GM21619 (cell line): Measurements from ENCODE around the gene L2HGDH.

Experiments
- ATAC-seq: cut with Tn5 transposase; IDR thresholded peaks from one replicate; pipeline ENCODE4 v1.9.1; 2021; ENCODE audit not compliant: unreplicated experiment

The L2HGDH gene

GRCh38 chr14:50299585-50299984, 12.4 kb downstream of the L2HGDH start:
- no peak for ATAC-seq

DNA sequence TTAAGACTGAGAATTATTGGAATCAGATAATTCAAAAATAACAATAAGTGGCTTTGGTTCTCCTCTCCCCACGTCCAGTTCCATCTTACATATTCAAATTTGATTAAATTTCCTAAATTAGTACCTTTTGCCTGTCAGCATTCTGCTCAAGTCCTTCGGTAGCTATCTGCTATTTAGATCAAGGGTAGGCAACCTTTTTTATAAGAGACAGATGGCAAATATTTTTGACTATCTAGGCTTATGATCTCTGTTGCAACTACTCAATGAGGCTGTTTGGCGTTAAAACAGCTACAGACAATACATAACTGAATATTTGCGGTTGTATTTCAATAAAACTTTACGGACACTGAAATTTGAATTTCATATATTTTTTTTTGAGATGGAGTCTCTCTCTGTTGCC, 21.7 kb downstream of the L2HGDH start:
- ATAC-seq: no peak

DNA sequence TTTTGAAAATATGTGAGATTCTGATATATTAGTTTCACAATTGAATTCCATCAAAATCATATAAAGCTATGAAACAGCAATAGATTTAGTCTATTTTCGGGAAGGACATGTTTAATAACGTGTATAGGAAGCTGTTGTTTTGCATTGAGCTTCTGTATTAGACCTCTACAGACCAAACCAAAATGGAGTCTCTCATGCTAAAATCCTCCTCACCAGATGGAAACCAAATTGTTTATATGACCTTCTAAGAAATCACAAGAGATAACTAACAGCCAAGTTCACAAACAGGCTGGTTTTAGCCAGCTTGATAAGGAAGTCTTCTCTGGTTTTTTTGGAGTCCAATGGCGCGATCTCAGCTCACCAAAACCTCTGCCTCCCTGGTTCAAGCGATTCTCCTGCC, 23.9 kb downstream of the L2HGDH start:
- ATAC-seq: no peak

DNA sequence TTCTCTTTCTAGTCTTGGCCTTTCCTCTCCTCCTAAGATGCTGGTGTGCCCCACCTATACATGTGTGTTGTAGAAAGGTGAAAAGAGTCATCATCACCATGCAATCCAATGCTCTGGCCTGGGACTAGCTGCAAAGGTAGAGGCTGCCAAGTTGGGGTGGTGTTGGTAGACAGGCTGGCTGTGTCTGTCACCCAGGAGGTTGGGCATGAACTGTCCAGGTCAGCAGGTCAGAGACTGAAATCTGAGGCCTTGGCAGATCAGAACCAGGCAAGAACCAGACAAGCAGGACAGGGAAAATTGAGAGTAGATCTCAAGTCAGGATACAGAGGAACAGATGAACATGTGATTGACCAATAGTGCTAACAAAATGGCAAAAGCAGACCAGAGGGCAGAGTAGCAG, 26.2 kb downstream of the L2HGDH start:
- ATAC-seq: no peak

DNA sequence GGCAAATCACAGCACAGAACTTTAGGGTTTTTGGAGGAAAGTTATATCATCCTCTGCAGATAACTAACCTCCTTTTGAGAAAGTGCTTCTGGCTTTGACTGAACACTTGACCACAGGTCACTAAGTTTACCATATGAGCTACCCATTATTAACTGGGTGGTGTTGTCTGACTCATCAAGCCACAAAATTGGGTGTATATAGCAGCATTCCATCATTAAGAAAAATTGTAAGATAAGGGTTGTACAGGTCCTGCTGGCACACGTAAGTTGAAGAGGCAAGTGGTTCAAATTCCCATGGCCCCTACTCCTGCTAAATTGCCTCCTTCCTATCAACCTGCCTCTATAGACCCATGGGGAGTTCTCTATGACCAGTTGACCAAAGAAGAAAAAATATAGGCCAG, 39.5 kb downstream of the L2HGDH start:
- ATAC-seq: no peak

DNA sequence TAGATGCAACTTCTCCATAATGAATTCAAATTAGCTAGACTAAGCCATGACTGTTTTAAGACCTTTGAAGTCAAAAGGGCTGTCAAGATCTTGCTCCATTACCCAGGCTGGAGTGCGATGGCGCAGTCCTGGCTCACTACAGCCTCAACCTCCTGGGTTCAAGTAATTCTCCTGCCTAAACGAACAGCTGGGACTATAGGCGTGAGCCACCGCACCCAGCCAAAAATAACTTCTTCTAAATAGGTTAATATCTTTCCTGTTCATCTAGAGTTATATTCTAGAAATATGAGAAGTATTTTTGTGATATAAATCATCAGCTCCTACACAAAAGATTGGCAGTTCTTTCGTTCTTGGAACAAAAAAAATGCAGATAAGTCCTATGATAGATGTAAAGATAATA, 41.1 kb downstream of the L2HGDH start:
- ATAC-seq: no peak

GRCh38 chr14:50265029-50265428, 47.0 kb downstream of the L2HGDH start:
- no peak for ATAC-seq

DNA sequence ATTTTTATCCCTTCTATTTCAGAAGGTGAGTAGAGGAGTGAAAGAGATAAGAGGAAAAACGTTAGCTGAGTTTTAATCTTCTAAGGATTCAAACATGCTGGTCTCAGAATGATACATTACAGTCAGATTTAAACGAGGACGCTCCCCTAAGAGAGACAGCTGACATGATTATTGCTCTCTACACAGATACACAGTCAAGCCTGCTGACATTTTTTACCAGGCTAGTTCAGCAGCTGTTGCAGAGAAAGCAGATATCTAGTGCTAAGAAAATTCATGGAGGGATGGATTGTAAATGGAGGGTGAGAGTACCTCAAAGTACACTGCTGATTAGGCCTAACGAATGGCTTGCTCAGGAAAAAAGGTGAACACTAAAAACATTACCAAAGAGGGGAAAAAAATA, 48.7 kb downstream of the L2HGDH start:
- no peak for ATAC-seq

GRCh38 chr14:50262865-50263264, 49.2 kb downstream of the L2HGDH start:
- no peak for ATAC-seq

DNA sequence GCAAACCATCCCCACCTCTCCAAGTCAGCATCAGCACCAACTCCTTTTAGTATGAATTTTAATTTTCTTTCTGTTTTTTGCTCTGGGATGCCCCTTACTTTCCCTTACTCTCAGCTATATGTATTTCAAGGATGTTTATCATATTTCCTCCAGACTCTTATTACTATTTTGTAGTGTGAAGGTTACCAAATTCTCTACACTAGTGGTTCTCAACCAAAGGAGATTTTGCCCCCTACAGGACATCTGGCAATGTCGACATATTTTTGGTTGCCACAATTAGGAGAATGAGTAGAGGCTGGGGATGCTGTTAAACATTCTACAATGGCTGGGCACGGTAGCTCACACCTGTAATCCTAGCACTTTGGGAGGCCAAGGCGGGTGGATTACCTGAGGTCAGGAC, 51.5 kb downstream of the L2HGDH start:
- ATAC-seq: no peak

- no peak for ATAC-seq
These were observed 52.0 kb downstream of the L2HGDH start for GRCh38 chr14:50260072-50260471.

DNA sequence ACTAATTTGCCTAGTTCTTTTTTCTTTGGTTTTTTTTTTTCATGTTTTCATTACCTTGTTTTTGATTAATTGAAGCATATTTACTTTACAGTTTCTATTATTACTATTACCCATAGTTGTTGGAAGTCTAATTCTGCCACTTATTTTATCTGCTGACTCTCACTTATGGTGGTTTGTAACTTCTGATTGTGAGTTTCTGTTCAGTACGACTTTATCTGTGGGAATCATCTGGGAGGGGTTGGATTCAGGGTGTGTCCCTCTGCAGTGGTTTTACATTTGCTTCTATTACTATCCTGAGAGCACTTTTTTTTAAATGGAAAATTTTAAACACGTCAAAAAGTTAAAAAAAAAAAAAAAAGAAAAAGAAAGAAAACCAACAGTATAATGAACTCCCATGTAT, 54.3 kb downstream of the L2HGDH start:
- ATAC-seq: no peak

GRCh38 chr14:50254248-50254647, 57.8 kb downstream of the L2HGDH start:
- ATAC-seq: no peak

DNA sequence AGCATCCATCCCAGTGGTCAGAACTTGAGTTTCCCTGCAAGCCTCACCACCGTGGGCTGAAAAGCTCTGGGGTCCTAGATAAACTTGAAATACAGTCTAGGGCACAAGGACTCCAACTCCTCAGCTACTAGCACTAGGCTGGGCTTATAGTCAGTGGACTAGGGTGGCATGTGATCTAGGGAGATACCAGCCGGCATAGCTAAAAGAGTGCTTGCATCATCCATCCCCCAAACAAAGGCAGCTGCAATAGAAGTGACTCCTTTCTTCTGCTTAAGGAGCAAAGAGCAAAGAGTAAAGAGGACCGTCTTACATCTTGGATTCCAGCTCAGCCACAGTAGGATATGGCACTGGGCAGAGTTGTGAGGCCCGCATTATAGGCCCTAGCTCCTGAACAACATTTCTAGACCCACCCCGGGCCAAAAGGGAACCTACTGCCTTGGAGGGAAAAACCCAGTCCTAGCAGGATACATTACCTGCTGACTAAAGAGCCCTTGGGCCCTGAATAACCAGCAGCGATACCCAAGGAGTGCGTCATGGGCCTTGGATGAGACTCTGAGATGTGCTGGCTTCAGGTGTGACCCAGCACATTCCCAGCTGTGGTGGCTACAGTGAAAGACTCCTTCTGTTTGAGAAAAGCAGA, 62.8 kb downstream of the L2HGDH start:
- no peak for ATAC-seq

DNA sequence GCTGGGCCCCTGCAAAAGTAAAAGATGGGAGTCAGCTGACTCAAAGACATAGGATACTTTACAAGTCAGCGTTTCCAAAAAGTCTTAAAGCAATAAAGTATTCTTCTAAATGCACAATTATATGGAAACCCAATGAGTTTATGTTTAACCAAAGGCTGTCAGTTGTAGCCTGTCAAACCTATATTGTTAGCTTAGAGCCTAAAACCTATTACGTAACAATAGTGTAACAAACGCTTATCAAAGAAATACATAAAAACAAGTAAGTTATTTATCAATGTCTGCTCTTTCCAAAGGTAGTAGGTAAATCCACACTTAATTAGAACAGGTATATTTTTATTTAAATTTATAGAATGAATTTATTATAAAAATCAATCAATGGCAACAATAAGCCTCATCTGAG, 64.8 kb downstream of the L2HGDH start:
- no peak for ATAC-seq

GRCh38 chr14:50242566-50243310, 69.3 kb downstream of the L2HGDH start:
- no peak for ATAC-seq

DNA sequence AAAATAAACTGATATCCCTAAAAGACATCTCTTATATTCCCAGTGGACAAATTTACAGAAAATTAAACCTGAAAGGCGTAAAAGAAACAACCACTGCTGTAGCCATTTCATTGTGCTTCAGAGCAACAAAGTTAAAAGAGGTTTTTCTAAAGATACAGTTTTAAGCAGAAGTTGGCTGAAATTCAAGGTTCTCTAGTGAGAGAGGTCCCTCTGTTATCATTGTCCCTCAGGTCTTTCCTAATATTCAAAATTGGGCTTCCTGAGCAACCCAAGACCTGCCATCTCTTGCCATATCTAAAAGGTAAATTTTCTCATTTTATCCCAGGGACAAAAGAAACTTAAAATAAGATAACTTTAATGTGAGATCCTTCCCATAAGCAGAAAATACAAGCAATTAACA, 69.9 kb downstream of the L2HGDH start:
- ATAC-seq: no peak

- ATAC-seq: no peak
These were observed 74.6 kb downstream of the L2HGDH start for GRCh38 chr14:50237427-50237826.

DNA sequence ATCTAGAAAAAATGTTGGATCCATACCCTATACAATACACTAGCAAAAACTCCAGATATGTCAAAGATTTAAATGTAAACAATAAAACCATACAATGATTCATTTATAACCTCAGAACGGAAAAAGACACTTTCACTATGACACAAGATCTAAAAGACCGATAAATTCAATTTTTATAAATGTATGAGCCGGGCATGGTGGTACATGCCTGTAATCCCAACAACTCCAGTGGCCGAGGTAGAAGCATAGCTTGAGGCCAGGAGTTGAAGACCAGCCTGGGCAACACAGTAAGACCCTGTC, 78.1 kb downstream of the L2HGDH start:
- ATAC-seq: no peak

DNA sequence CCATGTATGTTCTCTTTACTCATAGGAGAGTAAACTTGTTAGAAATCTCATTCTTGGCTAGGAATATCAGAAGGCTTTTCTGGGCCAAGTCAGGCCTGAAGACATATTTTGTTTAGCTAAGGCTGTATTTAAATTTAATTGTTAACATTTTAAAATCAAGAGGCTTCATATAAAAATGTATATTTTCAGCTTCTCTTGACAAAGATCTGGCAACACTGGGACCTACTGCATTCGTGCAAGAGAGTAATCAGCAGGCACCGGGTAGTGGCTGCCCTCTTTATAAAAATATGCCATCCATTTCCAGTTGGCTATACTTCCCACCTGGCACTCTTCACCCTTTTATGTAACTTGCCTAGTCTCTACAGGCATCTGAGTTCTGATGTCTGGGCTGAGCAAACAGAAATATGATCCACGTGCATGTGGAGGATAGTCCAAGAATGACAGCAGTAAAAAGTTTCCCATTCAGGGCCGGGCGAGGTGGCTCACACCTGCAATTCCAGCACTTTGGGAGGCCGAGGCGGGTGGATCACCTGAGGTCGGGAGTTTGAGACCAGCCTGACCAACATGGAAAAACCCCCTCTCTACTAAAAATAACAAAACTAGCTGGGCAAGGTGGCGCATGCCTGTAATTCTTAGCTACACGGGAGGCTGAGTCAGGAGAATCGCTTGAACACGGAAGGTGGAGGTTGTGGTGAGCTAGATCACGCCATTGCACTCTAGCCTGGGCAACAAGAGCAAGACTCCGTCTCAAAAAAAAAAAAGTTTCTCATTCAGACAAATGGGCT, 78.7 kb downstream of the L2HGDH start:
- no peak for ATAC-seq

DNA sequence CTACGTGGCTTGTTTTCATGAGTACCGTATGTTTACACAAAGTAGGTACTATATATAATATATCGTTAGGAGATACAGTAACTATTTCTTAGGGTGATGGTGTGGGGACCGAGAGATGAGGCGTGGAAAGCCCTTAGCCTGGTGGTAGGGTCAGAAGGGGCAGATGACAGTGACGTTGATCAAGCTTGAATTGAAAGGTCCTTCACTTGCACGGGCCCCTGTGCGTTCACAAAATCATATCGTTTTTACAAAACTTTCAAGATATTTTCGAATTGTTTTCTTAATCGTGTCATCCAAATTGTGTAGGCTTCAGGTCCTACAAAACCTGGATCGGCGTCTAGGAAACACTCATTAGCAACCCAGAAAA, 79.8 kb downstream of the L2HGDH start:
- ATAC-seq: no peak

- ATAC-seq: peak; percentile 82
These were observed 80.4 kb downstream of the L2HGDH start, which contains the start of gene SOS2 for GRCh38 chr14:50231475-50232275. SOS2 (minus strand) TSS chr14:50231578; CDS start chr14:50231283, 295 bp downstream.
